ENCODE measurements around the gene DYNLT5. TPM values are rescaled to one million over a fixed set of nuclear protein-coding genes. Genes with fewer than 3 reads are reported as not detected.
"Not testable (repeated sequence)": the region's sequence is repeated elsewhere in the genome, so short reads cannot be mapped to it uniquely, and the experiment has no call there.

Gene DYNLT5
- total RNA-seq, 1 experiment from 2014 or later = not detected

DNA sequence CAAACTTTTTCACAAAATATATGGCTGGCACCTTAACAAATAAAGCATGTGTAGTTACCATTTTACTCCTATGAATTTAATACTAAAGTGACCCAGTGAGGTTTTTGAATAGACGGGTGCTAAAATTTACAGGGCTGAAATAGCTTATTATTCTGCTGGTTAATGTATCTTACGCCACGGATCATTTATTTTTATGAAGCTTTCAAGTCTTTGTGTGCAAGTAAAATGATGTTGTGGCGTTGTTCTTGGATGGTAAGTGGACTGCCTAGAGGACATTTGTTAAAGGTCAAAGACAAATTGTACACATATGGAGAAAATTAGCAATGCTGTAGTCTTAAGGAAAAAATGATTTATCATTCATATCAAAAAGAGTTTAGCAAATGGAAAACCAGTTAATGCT, 26.0 kb downstream of the DYNLT5 start:
- no TSS peak for BruUV-seq (replicated peaks)
- no peaks in the 10 kb centered on the region for H3K4me1 Mint-ChIP-seq (ENCODE audit: low read depth, unreplicated experiment)
- ChIA-PET CTCF (no interaction called here), POLR2A (no interaction called here)
- Histone ChIP-seq H3K36me3 (ENCODE audit: control insufficient read depth, insufficient read depth, low read length) (no peaks in the 10 kb centered on the region), H3K4me1 (no peaks in the 10 kb centered on the region), H3K4me3 (ENCODE audit: low read depth, low read length) (no peak overlapping the region), H3K27me3 (replicated peaks; ENCODE audit: control insufficient read depth, insufficient read depth, low read length) (no peaks in the 10 kb centered on the region), H3K9me3 (no peaks in the 10 kb centered on the region)
- intact Hi-C loops (cut with micrococcal nuclease; ENCODE audit: unreplicated experiment) = no loop called here
- H3K27me3 Mint-ChIP-seq (ENCODE audit: insufficient read depth, unreplicated experiment) = peaks cover 11% of the 10 kb centered on the region
- no peaks in the 10 kb centered on the region for H3K36me3 Mint-ChIP-seq (ENCODE audit: insufficient read depth, unreplicated experiment)
- H3K27ac Mint-ChIP-seq (ENCODE audit: unreplicated experiment) = no peak overlapping the region
- H3K9me3 Mint-ChIP-seq (ENCODE audit: unreplicated experiment) = no peaks in the 10 kb centered on the region
- H3K4me3 Mint-ChIP-seq (ENCODE audit: unreplicated experiment) = no peak overlapping the region
- no peak for TF ChIP-seq CTCF (IDR thresholded peaks at IDR 0.05; ENCODE audit: insufficient read depth in 1 of 2, low read depth in 1 of 2, low read length in 1 of 2, severe bottlenecking in 1 of 2, unreplicated experiment in 1 of 2)
- no peak for DNase-seq

DNA sequence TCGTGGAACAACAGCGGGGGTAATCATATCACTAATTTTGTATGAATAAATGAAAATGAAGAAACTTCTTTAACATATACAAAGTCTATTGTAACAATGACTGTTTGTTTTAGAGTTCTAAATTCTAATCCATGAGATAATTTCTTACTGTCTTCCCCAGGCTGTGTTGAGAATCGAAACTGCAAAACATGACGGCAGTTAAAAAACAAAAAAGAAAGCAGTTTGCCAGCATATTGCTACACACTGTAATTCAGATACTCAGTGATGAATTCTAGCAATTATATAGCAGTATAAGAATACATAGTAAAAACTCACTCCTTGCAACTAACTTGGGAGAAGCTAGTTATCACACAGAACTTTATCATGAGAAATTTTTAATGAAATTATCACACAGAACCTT, 26.7 kb downstream of the DYNLT5 start:
- Histone ChIP-seq H3K4me1 (no peaks in the 10 kb centered on the region), H3K36me3 (ENCODE audit: control insufficient read depth, insufficient read depth, low read length) (no peaks in the 10 kb centered on the region), H3K4me3 (ENCODE audit: low read depth, low read length) (no peak overlapping the region), H3K27me3 (replicated peaks; ENCODE audit: control insufficient read depth, insufficient read depth, low read length) (no peaks in the 10 kb centered on the region), H3K9me3 (no peaks in the 10 kb centered on the region)
- ChIA-PET POLR2A (no interaction called here), CTCF (no interaction called here)
- no TSS peak for BruUV-seq (replicated peaks)
- no peaks in the 10 kb centered on the region for H3K36me3 Mint-ChIP-seq (ENCODE audit: insufficient read depth, unreplicated experiment)
- TF ChIP-seq CTCF (IDR thresholded peaks at IDR 0.05; ENCODE audit: insufficient read depth in 1 of 2, low read depth in 1 of 2, low read length in 1 of 2, severe bottlenecking in 1 of 2, unreplicated experiment in 1 of 2) = no peak
- no peaks in the 10 kb centered on the region for H3K9me3 Mint-ChIP-seq (ENCODE audit: unreplicated experiment)
- peaks cover 11% of the 10 kb centered on the region for H3K27me3 Mint-ChIP-seq (ENCODE audit: insufficient read depth, unreplicated experiment)
- no peak overlapping the region for H3K4me3 Mint-ChIP-seq (ENCODE audit: unreplicated experiment)
- no peaks in the 10 kb centered on the region for H3K4me1 Mint-ChIP-seq (ENCODE audit: low read depth, unreplicated experiment)
- intact Hi-C loops (cut with micrococcal nuclease; ENCODE audit: unreplicated experiment) = no loop called here
- DNase-seq = no peak
- no peak overlapping the region for H3K27ac Mint-ChIP-seq (ENCODE audit: unreplicated experiment)

GRCh38 chr1:66779475-66780078, 27.3 kb downstream of the DYNLT5 start:
- H3K36me3 ChIP-seq (ENCODE audit: control insufficient read depth, insufficient read depth, low read length) = no peaks in the 10 kb centered on the region
- H3K4me3 ChIP-seq (ENCODE audit: low read depth, low read length) = no peak overlapping the region
- Mint-ChIP-seq H3K4me1 (ENCODE audit: low read depth, unreplicated experiment) (no peaks in the 10 kb centered on the region), H3K4me3 (ENCODE audit: unreplicated experiment) (no peak overlapping the region), H3K27ac (ENCODE audit: unreplicated experiment) (no peak overlapping the region), H3K36me3 (ENCODE audit: insufficient read depth, unreplicated experiment) (no peaks in the 10 kb centered on the region), H3K27me3 (ENCODE audit: insufficient read depth, unreplicated experiment) (peaks cover 11% of the 10 kb centered on the region), H3K9me3 (ENCODE audit: unreplicated experiment) (no peaks in the 10 kb centered on the region)
- no TSS peak for BruUV-seq (replicated peaks)
- CTCF ChIA-PET = no interaction called here
- no peaks in the 10 kb centered on the region for H3K27me3 ChIP-seq (replicated peaks; ENCODE audit: control insufficient read depth, insufficient read depth, low read length)
- no peak for DNase-seq
- H3K9me3 ChIP-seq = no peaks in the 10 kb centered on the region
- intact Hi-C loops (cut with micrococcal nuclease; ENCODE audit: unreplicated experiment) = no loop called here
- POLR2A ChIA-PET = no interaction called here
- TF ChIP-seq CTCF (IDR thresholded peaks at IDR 0.05; ENCODE audit: insufficient read depth in 1 of 2, low read depth in 1 of 2, low read length in 1 of 2, severe bottlenecking in 1 of 2, unreplicated experiment in 1 of 2) = no peak
- no peaks in the 10 kb centered on the region for H3K4me1 ChIP-seq

GRCh38 chr1:66785800-66786199, 33.5 kb downstream of the DYNLT5 start:
- CTCF ChIA-PET; H3K36me3 ChIP-seq (ENCODE audit: control insufficient read depth, insufficient read depth, low read length); H3K9me3 Mint-ChIP-seq (ENCODE audit: unreplicated experiment); intact Hi-C loops (cut with micrococcal nuclease; ENCODE audit: unreplicated experiment); H3K4me1 Mint-ChIP-seq (ENCODE audit: low read depth, unreplicated experiment); POLR2A ChIA-PET; H3K4me1 ChIP-seq; DNase-seq; BruUV-seq (replicated peaks); H3K4me3 Mint-ChIP-seq (ENCODE audit: unreplicated experiment); H3K27me3 ChIP-seq (replicated peaks; ENCODE audit: control insufficient read depth, insufficient read depth, low read length); H3K4me3 ChIP-seq (ENCODE audit: low read depth, low read length); H3K27ac Mint-ChIP-seq (ENCODE audit: unreplicated experiment); H3K36me3 Mint-ChIP-seq (ENCODE audit: insufficient read depth, unreplicated experiment); H3K27me3 Mint-ChIP-seq (ENCODE audit: insufficient read depth, unreplicated experiment); H3K9me3 ChIP-seq: not testable (repeated sequence)
